PC-3 (cell line): ENCODE measurements around the gene WHRN. TPM values are rescaled to one million over a fixed set of nuclear protein-coding genes. Genes with fewer than 3 reads are reported as not detected.

Experiments used
- ATAC-seq: fragments of 200-7000 bp; cut with Tn5 transposase; 2 replicates; pipeline ENCODE4 v1.9.1; 2020; ENCODE audit warnings: mild to moderate bottlenecking, moderate library complexity
- BruUV-seq: library from RNA; stranded (reverse); fragments of 400-500 nt; replicated peaks from 2 replicates; lab custom pipeline; 2021; lab: Mats Ljungman, UMichigan
- CTCF ChIA-PET: fragments of 300-600 bp; sonication (Branson Sonifier 250); formaldehyde crosslinking; loops from one replicate; lab custom pipeline; 2022; ENCODE audit warnings: antibody characterized with exemption; lab: Charles Lee
- POLR2A ChIA-PET: fragments of 300-600 bp; sonication (Branson Sonifier 250); formaldehyde crosslinking; loops from one replicate; lab custom pipeline; 2022; ENCODE audit warnings: antibody characterized with exemption; ENCODE audit not compliant: unreplicated experiment; lab: Charles Lee
- DNase-seq: peaks from one replicate; pipeline ENCODE4 v3.0.0-alpha.2; 2015
- H2AFZ ChIP-seq: fragments of 300-600 bp; sonication (generic); 2 replicates; pipeline ENCODE4 v1.6.0; 2016; ENCODE audit warnings: antibody characterized with exemption, low read length
- H3F3A ChIP-seq: fragments of 300-600 bp; sonication (generic); one replicate; pipeline ENCODE4 v1.6.0; 2017; ENCODE audit warnings: antibody characterized with exemption, low read length, control low read depth, mild to moderate bottlenecking; ENCODE audit not compliant: unreplicated experiment
- H3K27ac ChIP-seq: fragments of 300-600 bp; sonication (generic); 2 replicates; pipeline ENCODE4 v1.5.1; 2016; ENCODE audit warnings: mild to moderate bottlenecking, low read length
- H3K27me3 ChIP-seq: fragments of 300-600 bp; sonication (generic); 2 replicates; pipeline ENCODE4 v1.6.1; 2016; ENCODE audit warnings: low read length, mixed read lengths
- H3K36me3 ChIP-seq: fragments of 300-600 bp; sonication (generic); 2 replicates; pipeline ENCODE4 v1.6.1; 2016; ENCODE audit warnings: low read depth, mixed run types, low read length, mixed read lengths
- H3K4me1 ChIP-seq: fragments of 300-600 bp; sonication (generic); 2 replicates; pipeline ENCODE4 v1.5.1; 2016; ENCODE audit warnings: low read length; ENCODE audit not compliant: insufficient read depth
- H3K4me2 ChIP-seq: fragments of 300-600 bp; sonication (generic); 2 replicates; pipeline ENCODE4 v1.6.0; 2016; ENCODE audit warnings: low read length
- H3K4me3 ChIP-seq: fragments of 300-600 bp; sonication (generic); 2 replicates; pipeline ENCODE4 v1.5.1; 2016; ENCODE audit warnings: mild to moderate bottlenecking, low read length, mixed read lengths
- H3K79me2 ChIP-seq: fragments of 300-600 bp; sonication (generic); 2 replicates; pipeline ENCODE4 v1.6.1; 2017; ENCODE audit warnings: low read length, mixed read lengths
- H3K9ac ChIP-seq: fragments of 300-600 bp; sonication (generic); 2 replicates; pipeline ENCODE4 v1.6.0; 2016; ENCODE audit warnings: mild to moderate bottlenecking, low read length
- H3K9me2 ChIP-seq: fragments of 300-600 bp; sonication (generic); replicated peaks from 2 replicates; pipeline ENCODE4 v1.6.1; 2016; ENCODE audit warnings: mixed run types, low read length, mixed read lengths
- H3K9me3 ChIP-seq: fragments of 300-600 bp; sonication (generic); 2 replicates; pipeline ENCODE4 v1.6.1; 2016; ENCODE audit warnings: low read length, mixed read lengths
- H4K20me1 ChIP-seq: fragments of 300-600 bp; sonication (generic); 2 replicates; pipeline ENCODE4 v1.6.1; 2016; ENCODE audit warnings: low read length, mixed read lengths
- CTCF ChIP-seq: fragments of 300-600 bp; sonication (generic); conservative IDR thresholded peaks from 2 replicates; pipeline ENCODE4 v1.5.1; 2017; ENCODE audit warnings: antibody characterized with exemption, low read depth, mild to moderate bottlenecking, low read length
- EZH2 ChIP-seq: fragments of 300-600 bp; sonication (generic); IDR thresholded peaks from one replicate; pipeline ENCODE4 v1.6.1; 2017; ENCODE audit warnings: antibody characterized with exemption, mild to moderate bottlenecking, low read length; ENCODE audit not compliant: unreplicated experiment
- EZH2phosphoT487 ChIP-seq: fragments of 300-600 bp; sonication (generic); IDR thresholded peaks from 2 replicates; pipeline ENCODE4 v1.6.1; 2018; ENCODE audit warnings: mild to moderate bottlenecking, antibody characterized with exemption, low read length, borderline replicate concordance
- intact Hi-C: fragments of 100-400 bp; cut with micrococcal nuclease; formaldehyde crosslinking; loops from 2 replicates; pipeline ENCODE4 v1.9.0; 2023
- total RNA-seq: library from RNA; depleted of rRNA; stranded (reverse); fragments of >200 nt; gene quantifications from 2 replicates; pipeline ENCODE4 v1.2.3, GENCODE V29; 2014

WHRN gene
- total RNA-seq, 1 experiment from 2014 or later: 10.5 TPM

- peak; percentile 52 for DNase-seq
- POLR2A ChIA-PET: no interaction called here
Observed at GRCh38 chr9:114448706-114449105, 56.6 kb downstream of the WHRN start.

DNA sequence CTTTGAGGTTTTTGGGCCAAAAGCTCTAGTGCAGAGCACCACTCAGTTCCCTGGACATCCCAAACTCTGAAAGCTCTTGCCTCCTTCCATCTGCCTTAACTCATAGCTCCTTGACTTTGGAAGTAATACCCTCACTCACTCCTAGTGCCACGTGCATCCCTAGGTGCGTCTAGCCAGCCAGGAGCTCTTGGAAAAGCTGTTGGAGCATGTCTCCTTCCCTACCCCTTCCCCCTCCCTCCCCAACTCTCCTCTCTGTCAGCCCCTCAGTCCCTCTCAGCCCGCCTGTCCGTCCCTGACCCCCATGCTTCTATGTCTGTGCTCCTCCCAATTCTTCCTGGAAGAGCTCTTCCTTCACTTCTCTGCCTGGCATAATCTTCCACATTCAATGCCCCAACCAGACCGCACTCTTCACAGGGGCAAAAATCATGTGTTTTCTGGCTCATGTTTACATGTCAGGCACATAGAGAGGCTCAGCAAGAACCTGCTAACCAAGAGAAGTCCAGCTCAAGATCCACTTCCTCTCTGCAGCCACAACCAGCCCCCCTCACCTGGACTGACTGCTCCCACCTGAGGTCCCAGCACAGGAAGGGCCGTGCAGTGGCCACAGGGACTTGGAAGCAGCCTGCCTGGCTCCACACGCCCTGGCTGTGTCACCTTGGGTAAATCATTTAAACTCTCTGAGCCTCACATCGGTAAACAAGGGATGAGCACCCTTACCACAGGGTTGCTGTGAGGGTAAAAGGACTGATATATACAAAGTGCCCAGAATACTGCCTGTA lies 58.4 kb downstream of the WHRN start:
- Histone ChIP-seq H3K79me2 (no peaks in the 10 kb centered on the region), H3F3A (no peaks in the 10 kb centered on the region), H3K36me3 (no peaks in the 10 kb centered on the region), H3K9ac (no peak overlapping the region), H3K4me2 (no peak overlapping the region), H3K27ac (no peak overlapping the region), H3K27me3 (no peaks in the 10 kb centered on the region), H3K9me2 (no peaks in the 10 kb centered on the region), H2AFZ (no peak overlapping the region), H3K9me3 (no peaks in the 10 kb centered on the region), H3K4me3 (no peak overlapping the region), H3K4me1 (peaks cover 7% of the 10 kb centered on the region; the same call in 1 of the 2 replicates), H4K20me1 (no peaks in the 10 kb centered on the region)
- intact Hi-C loops: no loop called here
- POLR2A ChIA-PET: no interaction called here
- TF ChIP-seq CTCF: no peak
- no peak for TF ChIP-seq EZH2phosphoT487
- TF ChIP-seq EZH2: no peak
- no TSS peak for BruUV-seq
- CTCF ChIA-PET: interaction anchor here (0.6 kb wide), 1 partner anchor 221 kb away, joined by 11 read pairs; no protein-coding TSS in a partner anchor
- DNase-seq (no peak), ATAC-seq (0 out of 2 replicates have a peak, but pooled peaks have one; percentile 22)

More at GRCh38 chr9:114448706-114449105, 56.6 kb downstream of the WHRN start:
- Histone ChIP-seq H3K36me3 (no peaks in the 10 kb centered on the region), H3K27me3 (no peaks in the 10 kb centered on the region), H4K20me1 (no peaks in the 10 kb centered on the region), H3K79me2 (no peaks in the 10 kb centered on the region), H2AFZ (no peak overlapping the region), H3K4me2 (no peak overlapping the region), H3K9me2 (no peaks in the 10 kb centered on the region), H3K27ac (no peak overlapping the region), H3K9me3 (no peaks in the 10 kb centered on the region), H3K4me3 (no peak overlapping the region), H3F3A (no peaks in the 10 kb centered on the region), H3K9ac (no peak overlapping the region), H3K4me1 (peaks cover 7% of the 10 kb centered on the region; the same call in 1 of the 2 replicates)
- ATAC-seq: peak; percentile 43
- BruUV-seq: no TSS peak
- CTCF ChIA-PET: no interaction called here
- intact Hi-C loops: no loop called here
- TF ChIP-seq CTCF: no peak
- no peak for TF ChIP-seq EZH2phosphoT487
- TF ChIP-seq EZH2: no peak

DNA sequence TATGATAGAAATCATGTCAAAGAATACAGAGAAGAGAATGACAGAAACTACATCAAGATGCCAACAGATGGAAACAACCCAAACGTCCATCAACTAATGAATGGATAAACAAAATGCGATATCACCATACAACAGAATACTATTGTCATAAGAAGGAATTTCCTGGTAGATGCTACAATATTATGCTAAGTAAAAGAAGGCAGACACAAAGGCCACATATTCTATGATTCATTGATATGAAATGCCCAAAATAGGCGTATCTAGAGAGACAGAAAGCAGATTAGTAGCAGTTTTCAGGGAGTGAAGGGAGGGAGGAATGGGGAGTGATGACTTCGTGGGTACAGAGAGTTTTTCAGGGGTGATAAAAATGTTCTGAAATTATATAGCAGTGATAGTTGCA lies 59.2 kb downstream of the WHRN start:
- ChIA-PET POLR2A (no interaction called here), CTCF (no interaction called here)
- DNase-seq (peak; percentile 16), ATAC-seq (peak; percentile 59)
- Histone ChIP-seq H3F3A (no peaks in the 10 kb centered on the region), H3K4me2 (no peak overlapping the region), H3K4me1 (peaks cover 7% of the 10 kb centered on the region; the same call in 1 of the 2 replicates), H3K36me3 (no peaks in the 10 kb centered on the region), H3K27me3 (no peaks in the 10 kb centered on the region), H3K79me2 (no peaks in the 10 kb centered on the region), H3K27ac (no peak overlapping the region), H2AFZ (no peak overlapping the region), H4K20me1 (no peaks in the 10 kb centered on the region), H3K4me3 (no peak overlapping the region), H3K9ac (no peak overlapping the region), H3K9me3 (no peaks in the 10 kb centered on the region), H3K9me2 (no peaks in the 10 kb centered on the region)
- TF ChIP-seq EZH2phosphoT487: no peak
- no peak for TF ChIP-seq CTCF
- TF ChIP-seq EZH2: no peak
- no TSS peak for BruUV-seq
- intact Hi-C loops: no loop called here
